ENCODE data around the gene BDKRB1. TPM values are rescaled to one million over a fixed set of nuclear protein-coding genes. Genes with fewer than 3 reads are reported as not detected.

The BDKRB1 gene
- total RNA-seq, 1 donor from 2014 or later: not detected

DNA sequence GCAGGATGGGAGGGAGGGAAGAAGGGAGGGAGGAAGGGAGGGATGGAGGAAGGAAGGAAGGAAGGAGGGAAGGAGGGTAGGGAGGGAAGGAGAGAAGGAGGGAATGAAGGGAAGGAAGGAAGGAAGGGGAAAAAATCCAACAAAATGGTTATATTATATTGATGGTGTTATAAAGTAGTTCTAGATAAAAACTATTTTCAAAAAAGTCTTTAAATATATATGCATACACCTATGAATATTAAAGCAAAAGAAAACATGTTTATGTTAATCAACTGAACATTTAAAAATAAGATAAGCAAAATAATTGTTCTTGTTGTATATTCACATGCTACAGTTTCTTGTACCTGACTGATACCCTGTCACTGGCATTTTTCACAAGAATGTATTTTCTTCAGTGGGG lies 1.9 kb downstream of the BDKRB1 start:
- Mint-ChIP-seq H3K4me3 (ENCODE audit: low read depth) (no peak overlapping the region), H3K27me3 (peaks cover 28% of the 10 kb centered on the region), H3K36me3 (ENCODE audit: insufficient read depth) (no peaks in the 10 kb centered on the region), H3K9me3 (ENCODE audit: low read depth) (peaks cover 6% of the 10 kb centered on the region), H3K4me1 (ENCODE audit: low read depth) (peaks cover 3% of the 10 kb centered on the region), H3K27ac (no peak overlapping the region)
- DNase-seq (ENCODE audit: low spot score, unreplicated experiment): no peak
- TF ChIP-seq, protein P1, sequence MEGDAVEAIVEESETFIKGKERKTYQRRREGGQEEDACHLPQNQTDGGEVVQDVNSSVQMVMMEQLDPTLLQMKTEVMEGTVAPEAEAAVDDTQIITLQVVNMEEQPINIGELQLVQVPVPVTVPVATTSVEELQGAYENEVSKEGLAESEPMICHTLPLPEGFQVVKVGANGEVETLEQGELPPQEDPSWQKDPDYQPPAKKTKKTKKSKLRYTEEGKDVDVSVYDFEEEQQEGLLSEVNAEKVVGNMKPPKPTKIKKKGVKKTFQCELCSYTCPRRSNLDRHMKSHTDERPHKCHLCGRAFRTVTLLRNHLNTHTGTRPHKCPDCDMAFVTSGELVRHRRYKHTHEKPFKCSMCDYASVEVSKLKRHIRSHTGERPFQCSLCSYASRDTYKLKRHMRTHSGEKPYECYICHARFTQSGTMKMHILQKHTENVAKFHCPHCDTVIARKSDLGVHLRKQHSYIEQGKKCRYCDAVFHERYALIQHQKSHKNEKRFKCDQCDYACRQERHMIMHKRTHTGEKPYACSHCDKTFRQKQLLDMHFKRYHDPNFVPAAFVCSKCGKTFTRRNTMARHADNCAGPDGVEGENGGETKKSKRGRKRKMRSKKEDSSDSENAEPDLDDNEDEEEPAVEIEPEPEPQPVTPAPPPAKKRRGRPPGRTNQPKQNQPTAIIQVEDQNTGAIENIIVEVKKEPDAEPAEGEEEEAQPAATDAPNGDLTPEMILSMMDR (IDR thresholded peaks at IDR 0.05; ENCODE audit: unreplicated experiment): no peak

DNA sequence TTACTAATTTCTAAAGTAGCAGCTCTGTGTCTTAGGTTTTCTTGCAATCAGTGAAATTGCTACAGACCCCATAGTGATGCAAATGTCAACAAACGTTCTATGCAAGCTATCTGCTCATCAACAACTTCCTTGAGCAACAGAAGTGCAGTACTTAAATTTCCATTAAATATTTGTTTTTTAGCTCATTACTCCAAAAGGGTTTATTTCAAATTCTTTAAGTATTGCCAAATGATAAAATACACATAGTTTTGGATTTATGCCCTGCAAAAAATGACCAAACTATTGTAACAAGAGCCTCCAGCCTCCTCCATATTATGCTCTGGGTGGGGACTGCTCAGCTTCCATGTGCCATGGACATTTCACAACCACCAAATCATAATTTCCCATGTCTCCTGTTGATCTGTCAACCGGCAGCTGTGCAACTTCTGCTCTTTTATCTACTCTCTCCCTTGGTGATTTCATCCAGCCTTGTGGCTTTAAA lies 4.4 kb downstream of the BDKRB1 start:
- DNase-seq (ENCODE audit: low spot score, unreplicated experiment): no peak
- peaks cover 2% of the 10 kb centered on the region for H3K36me3 Mint-ChIP-seq (ENCODE audit: insufficient read depth)
- peaks cover 3% of the 10 kb centered on the region for H3K4me1 Mint-ChIP-seq (ENCODE audit: low read depth)
- no peak overlapping the region for H3K4me3 Mint-ChIP-seq (ENCODE audit: low read depth)
- H3K27ac Mint-ChIP-seq: no peak overlapping the region
- H3K27me3 Mint-ChIP-seq: peaks cover 10% of the 10 kb centered on the region
- peaks cover 6% of the 10 kb centered on the region for H3K9me3 Mint-ChIP-seq (ENCODE audit: low read depth)
- TF ChIP-seq, protein P1 (IDR thresholded peaks at IDR 0.05; ENCODE audit: unreplicated experiment): no peak

DNA sequence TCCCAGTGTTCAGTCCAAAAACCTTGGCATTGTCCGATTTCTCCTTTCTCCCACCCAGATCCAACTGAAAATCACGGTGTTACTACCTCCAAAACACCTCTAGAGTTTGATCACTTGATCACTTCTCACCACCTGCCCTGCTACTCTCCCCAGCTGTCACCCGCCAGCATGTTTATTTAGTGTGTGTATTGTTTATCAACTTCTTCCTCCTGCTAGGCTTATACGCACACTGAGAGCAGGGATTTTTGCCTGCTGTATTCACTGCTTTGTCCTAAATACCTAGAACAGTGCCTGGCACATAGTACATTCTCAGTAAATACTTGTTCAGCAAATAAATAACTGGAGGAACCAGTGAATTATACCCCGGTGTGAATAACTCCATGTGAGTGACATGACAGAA lies 5.0 kb downstream of the BDKRB1 start:
- H3K27me3 Mint-ChIP-seq: peaks cover 4% of the 10 kb centered on the region
- H3K4me3 Mint-ChIP-seq (ENCODE audit: low read depth): no peak overlapping the region
- H3K27ac Mint-ChIP-seq: no peak overlapping the region
- peaks cover 6% of the 10 kb centered on the region for H3K9me3 Mint-ChIP-seq (ENCODE audit: low read depth)
- no peak for DNase-seq (ENCODE audit: low spot score, unreplicated experiment)
- H3K36me3 Mint-ChIP-seq (ENCODE audit: insufficient read depth): peaks cover 2% of the 10 kb centered on the region
- TF ChIP-seq, protein P1 (IDR thresholded peaks at IDR 0.05; ENCODE audit: unreplicated experiment): no peak
- peaks cover 6% of the 10 kb centered on the region for H3K4me1 Mint-ChIP-seq (ENCODE audit: low read depth)

DNA sequence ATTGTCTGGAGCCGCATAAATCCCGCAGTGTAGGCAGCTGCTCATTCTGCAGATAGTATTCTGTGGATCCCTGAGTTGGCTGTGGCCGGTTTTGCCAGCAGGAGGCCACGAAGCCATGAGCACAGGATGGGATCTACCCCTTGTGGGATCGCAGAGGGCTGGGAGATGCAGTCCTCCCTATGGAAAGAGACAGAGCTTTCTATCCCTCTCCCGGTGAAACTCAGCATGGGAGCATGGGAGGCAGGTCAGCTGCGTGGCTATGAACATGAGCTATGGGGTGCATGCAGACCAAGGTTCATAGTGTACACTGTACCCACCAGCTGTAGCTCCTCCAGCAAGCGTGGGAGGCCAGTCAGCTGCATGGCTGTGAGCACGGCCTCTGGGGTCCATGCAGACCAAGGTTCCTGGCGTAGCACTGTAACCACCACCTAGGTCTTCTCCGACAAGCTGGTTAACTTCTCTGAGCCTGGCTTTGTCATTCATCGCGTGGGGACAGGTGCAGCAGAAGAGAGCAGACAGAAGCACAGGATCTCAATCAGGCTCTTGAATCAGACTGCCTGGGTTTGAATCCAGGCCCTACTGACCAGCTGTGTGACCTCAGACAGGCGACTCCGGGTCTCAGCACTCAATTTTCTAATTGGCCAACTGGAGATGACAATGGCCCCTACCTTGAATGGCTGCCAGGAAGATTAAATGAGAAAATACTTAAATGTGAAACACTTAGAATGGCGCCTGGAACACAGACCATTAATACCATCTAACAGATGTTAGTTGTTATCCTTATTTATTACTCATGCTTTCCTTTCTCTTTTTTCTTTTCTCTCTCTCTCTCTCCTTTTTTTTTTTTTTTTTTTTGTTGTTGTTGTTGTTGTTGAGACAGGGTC lies 6.0 kb downstream of the BDKRB1 start:
- Mint-ChIP-seq H3K27ac (no peak overlapping the region), H3K4me1 (ENCODE audit: low read depth) (peaks cover 8% of the 10 kb centered on the region), H3K36me3 (ENCODE audit: insufficient read depth) (peaks cover 2% of the 10 kb centered on the region), H3K27me3 (peaks cover 6% of the 10 kb centered on the region), H3K4me3 (ENCODE audit: low read depth) (no peak overlapping the region), H3K9me3 (ENCODE audit: low read depth) (peaks cover 6% of the 10 kb centered on the region)
- TF ChIP-seq, protein P1 (IDR thresholded peaks at IDR 0.05; ENCODE audit: unreplicated experiment): no peak
- no peak for DNase-seq (ENCODE audit: low spot score, unreplicated experiment)

DNA sequence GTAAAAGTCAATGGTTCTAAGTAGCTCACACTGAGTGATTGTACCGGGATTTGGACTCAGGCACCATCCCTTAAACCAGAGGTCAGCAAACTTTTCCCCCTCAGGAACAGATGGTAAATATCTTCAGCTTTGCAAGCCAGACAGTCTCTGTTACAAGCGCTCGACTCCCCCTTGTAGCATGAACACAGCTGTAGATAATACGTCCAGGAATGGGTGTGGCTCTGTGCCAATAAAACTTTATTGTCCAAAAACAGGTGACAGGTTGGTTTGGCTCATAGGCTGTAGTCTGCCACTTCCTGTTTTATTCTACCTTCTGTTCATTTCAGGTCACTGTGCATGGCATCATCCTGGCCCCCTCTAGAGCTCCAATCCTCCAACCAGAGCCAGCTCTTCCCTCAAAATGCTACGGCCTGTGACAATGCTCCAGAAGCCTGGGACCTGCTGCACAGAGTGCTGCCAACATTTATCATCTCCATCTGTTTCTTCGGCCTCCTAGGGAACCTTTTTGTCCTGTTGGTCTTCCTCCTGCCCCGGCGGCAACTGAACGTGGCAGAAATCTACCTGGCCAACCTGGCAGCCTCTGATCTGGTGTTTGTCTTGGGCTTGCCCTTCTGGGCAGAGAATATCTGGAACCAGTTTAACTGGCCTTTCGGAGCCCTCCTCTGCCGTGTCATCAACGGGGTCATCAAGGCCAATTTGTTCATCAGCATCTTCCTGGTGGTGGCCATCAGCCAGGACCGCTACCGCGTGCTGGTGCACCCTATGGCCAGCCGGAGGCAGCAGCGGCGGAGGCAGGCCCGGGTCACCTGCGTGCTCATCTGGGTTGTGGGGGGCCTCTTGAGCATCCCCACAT lies 7.6 kb downstream of the BDKRB1 start:
- Mint-ChIP-seq H3K4me1 (ENCODE audit: low read depth) (peaks cover 15% of the 10 kb centered on the region), H3K36me3 (ENCODE audit: insufficient read depth) (peaks cover 2% of the 10 kb centered on the region), H3K4me3 (ENCODE audit: low read depth) (no peak overlapping the region), H3K27ac (no peak overlapping the region), H3K9me3 (ENCODE audit: low read depth) (peaks cover 6% of the 10 kb centered on the region), H3K27me3 (peaks cover 2% of the 10 kb centered on the region)
- TF ChIP-seq, protein P1 (IDR thresholded peaks at IDR 0.05; ENCODE audit: unreplicated experiment): no peak
- no peak for DNase-seq (ENCODE audit: low spot score, unreplicated experiment)
